CD4-positive, alpha-beta memory T cell (primary cell): Measurements from ENCODE around the gene NSD1. TPM values are rescaled to one million over a fixed set of nuclear protein-coding genes. Genes with fewer than 3 reads are reported as not detected.

Experiments
- CTCF ChIA-PET: fragments of 350-600 bp; sonication (Branson Sonifier 250); formaldehyde crosslinking; loops from one replicate; lab custom pipeline; 2021; ENCODE audit warnings: inconsistent platforms; ENCODE audit not compliant: partially characterized antibody; lab: Charles Lee
- POLR2A ChIA-PET: fragments of 350-600 bp; sonication (Branson Sonifier 250); formaldehyde crosslinking; loops from one replicate; lab custom pipeline; 2021; ENCODE audit not compliant: partially characterized antibody; lab: Charles Lee
- DNase-seq, 5 donors: peaks; one replicate each; pipeline versions ENCODE4 v3.0.0 to v3.0.0-alpha.2; 2020 to 2022; ENCODE audit warnings: mixed read lengths in 1 of 5
- H3K27ac ChIP-seq: one replicate; pipeline ENCODE4 v1.7.0; 2013; ENCODE audit warnings: low read depth, low read length
- H3K27me3 ChIP-seq: 2 replicates; pipeline ENCODE4 v1.7.0; 2013; ENCODE audit warnings: mild to moderate bottlenecking, low read length, moderate library complexity; ENCODE audit not compliant: insufficient read depth
- H3K36me3 ChIP-seq: 2 replicates; pipeline ENCODE4 v1.7.0; 2013; ENCODE audit warnings: mild to moderate bottlenecking, low read length, moderate library complexity; ENCODE audit not compliant: insufficient read depth
- H3K4me1 ChIP-seq: 2 replicates; pipeline ENCODE4 v1.7.0; 2013; ENCODE audit warnings: mild to moderate bottlenecking, low read length, moderate library complexity; ENCODE audit not compliant: insufficient read depth
- H3K4me3 ChIP-seq, 2 donors: one replicate each; pipeline ENCODE4 v1.7.0; 2013; ENCODE audit warnings: low read length in 2 of 2, mild to moderate bottlenecking in 1 of 2
- H3K9me3 ChIP-seq, 2 donors: one replicate each; pipeline ENCODE4 v1.7.0; 2013; ENCODE audit warnings: low read length in 2 of 2, control low read depth in 1 of 2; ENCODE audit not compliant: control insufficient read depth in 1 of 2
- H3K27ac Mint-ChIP-seq, 7 donors: one replicate each; pipeline ENCODE4 v1.8.0; 2020 to 2021; ENCODE audit warnings: mixed read lengths in 7 of 7, mild to moderate bottlenecking in 6 of 7, inconsistent platforms in 3 of 7, moderate library complexity in 3 of 7
- H3K27me3 Mint-ChIP-seq, 2 donors: one replicate each; pipeline ENCODE4 v1.8.0; 2020 to 2021; ENCODE audit warnings: mixed read lengths in 2 of 2
- H3K36me3 Mint-ChIP-seq, 2 donors: one replicate each; pipeline ENCODE4 v1.8.0; 2020 to 2021; ENCODE audit warnings: mixed read lengths in 2 of 2, inconsistent platforms in 1 of 2, mild to moderate bottlenecking in 1 of 2
- H3K4me1 Mint-ChIP-seq, 4 donors: one replicate each; pipeline ENCODE4 v1.8.0; 2020 to 2021; ENCODE audit warnings: mixed read lengths in 4 of 4, mild to moderate bottlenecking in 1 of 4
- H3K4me3 Mint-ChIP-seq, 8 donors: one replicate each; pipeline ENCODE4 v1.8.0; 2020 to 2021; ENCODE audit warnings: mixed read lengths in 8 of 8, mild to moderate bottlenecking in 7 of 8, moderate library complexity in 6 of 8, inconsistent platforms in 3 of 8
- H3K9me3 Mint-ChIP-seq, 8 donors: one replicate each; pipeline ENCODE4 v1.8.0; 2020 to 2021; ENCODE audit warnings: mixed read lengths in 8 of 8, mild to moderate bottlenecking in 5 of 8, inconsistent platforms in 3 of 8, moderate library complexity in 1 of 8
- intact Hi-C: fragments of 100-400 bp; cut with micrococcal nuclease; formaldehyde crosslinking; loops from one replicate; pipeline ENCODE4 v1.15.1; 2023
- polyA plus RNA-seq, 2 donors: library from polyadenylated mRNA; unstranded; fragments of 300-500 nt; fragmentation: Illumina TruSeq; gene quantifications; one replicate each; pipeline ENCODE4 v1.2.3, GENCODE V29; 2021
- total RNA-seq, 2 experiments: library from RNA; stranded (reverse); gene quantifications; one replicate each; pipeline ENCODE4 v1.2.3, GENCODE V29; 2021

NSD1 gene
- total and polyA plus RNA-seq, 4 experiments from 2014 or later: 14.3 to 122 (median 90.0) TPM

- Mint-ChIP-seq H3K27me3 (no peaks in the 10 kb centered on the region), H3K27ac (peak overlapping the region in 1 of 7 donors; percentile 76)
- POLR2A ChIA-PET: interaction anchor here (1.0 kb wide), 1 partner anchor 11 kb away, joined by 6 read pairs; the partner anchor contains the start of gene NSD1
Observed at GRCh38 chr5:177122566-177122965, 11.0 kb upstream of the NSD1 start.

GRCh38 chr5:177123789-177124485, 9.6 kb upstream of the NSD1 start:
- Histone ChIP-seq H3K27me3 (no peaks in the 10 kb centered on the region), H3K4me1 (peaks cover 10% of the 10 kb centered on the region), H3K27ac (no peak overlapping the region), H3K4me3 (no peak overlapping the region), H3K9me3 (no peaks in the 10 kb centered on the region), H3K36me3 (no peaks in the 10 kb centered on the region)
- Mint-ChIP-seq H3K9me3 (no peaks in the 10 kb centered on the region), H3K4me3 (peak overlapping the region in 1 of 8 donors; percentile 12), H3K4me1 (peaks cover 8 to 10% (median 10%) of the 10 kb centered on the region in 4 donors), H3K27ac (peak overlapping the region in 1 of 7 donors; percentile 30), H3K36me3 (no peaks in the 10 kb centered on the region), H3K27me3 (no peaks in the 10 kb centered on the region)
- intact Hi-C loops: no loop called here
- POLR2A ChIA-PET: interaction anchor here (1.2 kb wide), 1 partner anchor 10 kb away, joined by 7 read pairs; the partner anchor contains the start of gene NSD1
- CTCF ChIA-PET: interaction anchor here (0.9 to 4.0 kb wide), 2 partner anchors 10 to 53 kb away, joined by 3 to 28 read pairs; no protein-coding TSS in a partner anchor
- DNase-seq: no peak

More at GRCh38 chr5:177122566-177122965, 11.0 kb upstream of the NSD1 start:
- no peak overlapping the region for H3K27ac ChIP-seq
- Mint-ChIP-seq H3K4me3 (no peak overlapping the region), H3K4me1 (peaks cover 0 to 3% (median 0%) of the 10 kb centered on the region in 4 donors), H3K9me3 (no peaks in the 10 kb centered on the region), H3K36me3 (no peaks in the 10 kb centered on the region)
- CTCF ChIA-PET: interaction anchor here (1.2 kb wide), 1 partner anchor 11 kb away, joined by 3 read pairs; no protein-coding TSS in a partner anchor
- no peaks in the 10 kb centered on the region for H3K9me3 ChIP-seq
- no peak overlapping the region for H3K4me3 ChIP-seq
- H3K36me3 ChIP-seq: no peaks in the 10 kb centered on the region
- intact Hi-C loops: no loop called here
- H3K4me1 ChIP-seq: no peaks in the 10 kb centered on the region
- no peak for DNase-seq
- no peaks in the 10 kb centered on the region for H3K27me3 ChIP-seq

- CTCF ChIA-PET: interaction anchor here (0.9 to 4.0 kb wide), 2 partner anchors 10 to 53 kb away, joined by 3 to 28 read pairs; no protein-coding TSS in a partner anchor
- POLR2A ChIA-PET: interaction anchor here (1.2 kb wide), 1 partner anchor 9 kb away, joined by 7 read pairs; the partner anchor contains the start of gene NSD1
- Mint-ChIP-seq H3K4me1 (peaks cover 14 to 16% (median 16%) of the 10 kb centered on the region in 4 donors), H3K36me3 (no peaks in the 10 kb centered on the region), H3K27ac (peak overlapping the region in 3 of 7 donors; percentile 6 to 45 (median 37)), H3K9me3 (no peaks in the 10 kb centered on the region), H3K27me3 (no peaks in the 10 kb centered on the region), H3K4me3 (peak overlapping the region in 1 of 8 donors; percentile 12)
- Histone ChIP-seq H3K36me3 (no peaks in the 10 kb centered on the region), H3K4me3 (no peak overlapping the region), H3K4me1 (peaks cover 16% of the 10 kb centered on the region), H3K27ac (no peak overlapping the region), H3K9me3 (no peaks in the 10 kb centered on the region), H3K27me3 (no peaks in the 10 kb centered on the region)
- DNase-seq: no peak
- intact Hi-C loops: no loop called here
Observed at GRCh38 chr5:177124486-177124991, 9.0 kb upstream of the NSD1 start.

GRCh38 chr5:177126771-177127170, 6.8 kb upstream of the NSD1 start:
- DNase-seq: no peak
- CTCF ChIA-PET: interaction anchor here (0.7 to 4.0 kb wide), 3 partner anchors 13 to 119 kb away, joined by 4 to 28 read pairs (median 5); no protein-coding TSS in a partner anchor
- no peak overlapping the region for H3K4me3 ChIP-seq
- no peaks in the 10 kb centered on the region for H3K27me3 ChIP-seq
- H3K27ac ChIP-seq: no peak overlapping the region
- Mint-ChIP-seq H3K4me3 (no peak overlapping the region), H3K27ac (peak overlapping the region in 1 of 7 donors; percentile 44), H3K36me3 (peaks cover 0 to 4% of the 10 kb centered on the region in 2 donors), H3K27me3 (no peaks in the 10 kb centered on the region), H3K9me3 (no peaks in the 10 kb centered on the region), H3K4me1 (peaks cover 25 to 39% (median 33%) of the 10 kb centered on the region in 4 donors)
- intact Hi-C loops: no loop called here
- POLR2A ChIA-PET: interaction anchor here (0.6 to 0.8 kb wide), 2 partner anchors 12 to 765 kb away, joined by 3 read pairs; partner anchors contain the start of gene KIAA1191
- no peaks in the 10 kb centered on the region for H3K36me3 ChIP-seq
- peaks cover 28% of the 10 kb centered on the region for H3K4me1 ChIP-seq
- H3K9me3 ChIP-seq: no peaks in the 10 kb centered on the region

- H3K9me3 Mint-ChIP-seq: no peaks in the 10 kb centered on the region
- peaks cover 0 to 4% of the 10 kb centered on the region in 2 donors for H3K36me3 Mint-ChIP-seq
- H3K27ac Mint-ChIP-seq: peak overlapping the region; percentile 37 to 91 (median 75)
- no peaks in the 10 kb centered on the region for H3K27me3 ChIP-seq
- H3K4me3 Mint-ChIP-seq: peak overlapping the region in 7 of 8 donors; percentile 30 to 79 (median 69)
- peak overlapping the region in 1 of 2 donors; percentile 1 for H3K4me3 ChIP-seq
- no peaks in the 10 kb centered on the region for H3K36me3 ChIP-seq
- peaks cover 28% of the 10 kb centered on the region for H3K4me1 ChIP-seq
- DNase-seq: peak in 2 of 5 donors; percentile 22 to 30
- peaks cover 25 to 40% (median 33%) of the 10 kb centered on the region in 4 donors for H3K4me1 Mint-ChIP-seq
- no peaks in the 10 kb centered on the region for H3K27me3 Mint-ChIP-seq
- intact Hi-C loops: no loop called here
- ChIA-PET CTCF (interaction anchor here (1.1 to 2.0 kb wide), 3 partner anchors 15 to 180 kb away, joined by 3 to 16 read pairs (median 8); no protein-coding TSS in a partner anchor), POLR2A (interaction anchor here (1.1 to 2.1 kb wide), 2 partner anchors 10 to 20 kb away, joined by 4 to 9 read pairs; no protein-coding TSS in a partner anchor)
- H3K27ac ChIP-seq: peak overlapping the region; percentile 6
- no peaks in the 10 kb centered on the region for H3K9me3 ChIP-seq
Observed at GRCh38 chr5:177128551-177128981, 5.0 kb upstream of the NSD1 start.

- Histone ChIP-seq H3K9me3 (no peaks in the 10 kb centered on the region), H3K4me3 (no peak overlapping the region), H3K36me3 (no peaks in the 10 kb centered on the region), H3K27ac (no peak overlapping the region), H3K4me1 (peaks cover 38% of the 10 kb centered on the region), H3K27me3 (no peaks in the 10 kb centered on the region)
- peak overlapping the region in 6 of 7 donors; percentile 58 to 95 (median 82) for H3K27ac Mint-ChIP-seq
- H3K36me3 Mint-ChIP-seq: peaks cover 2 to 13% of the 10 kb centered on the region in 2 donors
- no peaks in the 10 kb centered on the region for H3K27me3 Mint-ChIP-seq
- H3K9me3 Mint-ChIP-seq: no peaks in the 10 kb centered on the region
- intact Hi-C loops: loop anchor here (5.0 kb wide), 2 partner anchors 172 to 327 kb away; partner anchors contain the start of genes PRELID1 and RAB24
- CTCF ChIA-PET: interaction anchor here (2.0 to 9.8 kb wide), 2 partner anchors 16 to 18 kb away, joined by 16 to 80 read pairs; no protein-coding TSS in a partner anchor
- POLR2A ChIA-PET: interaction anchor here (1.1 to 1.4 kb wide), 2 partner anchors 17 to 182 kb away, joined by 3 read pairs; no protein-coding TSS in a partner anchor
- peak overlapping the region in 5 of 8 donors; percentile 3 to 79 (median 48) for H3K4me3 Mint-ChIP-seq
- peaks cover 30 to 51% (median 39%) of the 10 kb centered on the region in 4 donors for H3K4me1 Mint-ChIP-seq
- no peak for DNase-seq
Observed at GRCh38 chr5:177130211-177131018, 3.2 kb upstream of the NSD1 start.
